BLaER1 (cell line): ENCODE data around the gene TMEM97.
"Not testable (repeated sequence)": the region's sequence is repeated elsewhere in the genome, so short reads cannot be mapped to it uniquely, and the experiment has no call there.

Experiments used
- H3K27ac ChIP-seq: shearing (Covaris generic); formaldehyde crosslinking; 2 replicates; pipeline ENCODE4 v1.8.1; 2022
- H3K27me3 ChIP-seq: shearing (Covaris generic); formaldehyde crosslinking; 2 replicates; pipeline ENCODE4 v1.8.1; 2022
- H3K36me3 ChIP-seq: shearing (Covaris generic); formaldehyde crosslinking; 2 replicates; pipeline ENCODE4 v1.8.1; 2022
- H3K4me1 ChIP-seq: shearing (Covaris generic); formaldehyde crosslinking; 2 replicates; pipeline ENCODE4 v1.8.1; 2022
- H3K4me2 ChIP-seq: shearing (Covaris generic); formaldehyde crosslinking; 2 replicates; pipeline ENCODE4 v1.8.1; 2022
- H3K4me3 ChIP-seq: shearing (Covaris generic); formaldehyde crosslinking; 2 replicates; pipeline ENCODE4 v1.8.1; 2022
- H3K9ac ChIP-seq: shearing (Covaris generic); formaldehyde crosslinking; 2 replicates; pipeline ENCODE4 v1.8.1; 2022
- H3K9me3 ChIP-seq: shearing (Covaris generic); formaldehyde crosslinking; 2 replicates; pipeline ENCODE4 v1.8.1; 2022
- H4K20me1 ChIP-seq: shearing (Covaris generic); formaldehyde crosslinking; 2 replicates; pipeline ENCODE4 v1.8.1; 2022
- Cebpa-rat ChIP-seq: shearing (Covaris generic); IDR thresholded peaks from 2 replicates; pipeline ENCODE4 v1.8.1; 2022

The TMEM97 gene

GRCh38 chr17:28282596-28282995 lies 36.4 kb upstream of the TMEM97 start:
- no peak for TF ChIP-seq Cebpa-rat
- Histone ChIP-seq H3K4me2 (no peak overlapping the region), H4K20me1 (no peaks in the 10 kb centered on the region; the same call in 1 of the 2 replicates), H3K36me3 (no peaks in the 10 kb centered on the region), H3K4me3 (no peak overlapping the region), H3K9ac (no peak overlapping the region), H3K27me3 (peaks cover 27% of the 10 kb centered on the region), H3K9me3 (no peaks in the 10 kb centered on the region), H3K27ac (no peak overlapping the region), H3K4me1 (peaks cover 13% of the 10 kb centered on the region)

- H4K20me1 ChIP-seq, result no peaks in the 10 kb centered on the region
- no peak overlapping the region for H3K4me3 ChIP-seq
- no peak for TF ChIP-seq Cebpa-rat
- H3K36me3 ChIP-seq, result no peaks in the 10 kb centered on the region
- H3K4me2 ChIP-seq, result no peak overlapping the region
- H3K9me3 ChIP-seq, result no peaks in the 10 kb centered on the region
- H3K27me3 ChIP-seq, result peaks cover 7% of the 10 kb centered on the region
- H3K9ac ChIP-seq, result no peak overlapping the region
- no peaks in the 10 kb centered on the region for H3K4me1 ChIP-seq
- no peak overlapping the region for H3K27ac ChIP-seq
These were observed 33.0 kb upstream of the TMEM97 start for GRCh38 chr17:28285965-28286364.

GRCh38 chr17:28290703-28291102 lies 28.3 kb upstream of the TMEM97 start:
- H3K4me2 ChIP-seq, result no peak overlapping the region
- H3K27me3 ChIP-seq, result no peaks in the 10 kb centered on the region
- no peaks in the 10 kb centered on the region for H4K20me1 ChIP-seq
- H3K4me3 ChIP-seq, result no peak overlapping the region
- no peaks in the 10 kb centered on the region for H3K36me3 ChIP-seq
- H3K27ac ChIP-seq, result no peak overlapping the region
- H3K9me3 ChIP-seq, result no peaks in the 10 kb centered on the region
- no peak for TF ChIP-seq Cebpa-rat
- no peak overlapping the region for H3K9ac ChIP-seq
- H3K4me1 ChIP-seq, result no peaks in the 10 kb centered on the region

DNA sequence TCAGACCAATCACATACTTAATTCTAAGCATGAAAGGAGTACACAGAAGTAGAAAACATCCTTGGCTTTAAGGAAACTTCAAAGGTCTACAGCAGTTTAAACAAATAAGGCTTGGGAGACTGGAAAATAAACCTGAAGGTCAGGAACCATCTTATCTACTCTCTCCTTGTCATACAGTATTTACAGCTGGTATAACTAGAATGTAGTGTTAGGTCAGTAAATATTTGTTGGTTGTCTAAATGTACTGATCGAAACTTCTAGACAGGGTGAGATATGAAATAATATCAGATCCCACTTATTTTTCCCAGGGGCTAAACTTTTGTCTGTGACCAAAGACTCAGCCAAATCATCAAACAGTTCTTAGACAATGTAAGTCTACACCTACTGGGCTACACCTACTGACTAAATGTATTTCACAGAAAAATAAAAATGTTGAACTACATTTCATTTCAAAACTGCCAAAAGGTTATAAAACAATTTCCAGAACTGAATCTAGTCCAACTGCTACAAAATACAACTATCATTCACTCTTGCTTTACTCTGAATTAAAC lies 27.1 kb upstream of the TMEM97 start:
- TF ChIP-seq Cebpa-rat, result no peak
- Histone ChIP-seq H3K4me3 (no peak overlapping the region), H3K27ac (no peak overlapping the region), H3K36me3 (no peaks in the 10 kb centered on the region), H3K4me2 (no peak overlapping the region), H3K9ac (no peak overlapping the region), H3K9me3 (no peaks in the 10 kb centered on the region), H3K4me1 (no peaks in the 10 kb centered on the region), H4K20me1 (no peaks in the 10 kb centered on the region), H3K27me3 (no peaks in the 10 kb centered on the region)

- H3K36me3 ChIP-seq, H3K4me1 ChIP-seq, H3K9me3 ChIP-seq: not testable (repeated sequence)
These were observed 26.1 kb upstream of the TMEM97 start for GRCh38 chr17:28292878-28293277.

DNA sequence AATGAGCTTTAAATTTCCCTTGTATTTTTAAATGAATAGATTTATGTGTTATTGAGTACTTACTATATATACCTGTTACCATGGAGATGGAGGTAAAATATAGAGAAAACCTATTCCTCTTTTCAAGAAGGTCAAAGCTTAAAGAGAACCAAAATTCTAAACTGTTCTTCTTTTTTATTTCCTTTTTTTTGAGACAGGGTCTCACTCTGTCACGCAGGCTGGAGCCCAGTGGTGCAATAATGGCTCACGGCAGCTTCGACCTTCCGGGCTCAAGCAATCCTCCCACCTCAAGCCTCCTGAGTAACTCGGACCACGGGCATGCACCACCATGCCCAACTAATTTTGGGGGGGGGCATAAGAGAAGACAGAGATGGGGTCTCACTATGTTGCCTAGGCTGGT lies 25.0 kb upstream of the TMEM97 start:
- Histone ChIP-seq H4K20me1 (no peaks in the 10 kb centered on the region), H3K27ac (no peak overlapping the region), H3K9ac (no peak overlapping the region), H3K36me3 (no peaks in the 10 kb centered on the region), H3K4me1 (no peaks in the 10 kb centered on the region), H3K4me3 (no peak overlapping the region), H3K27me3 (no peaks in the 10 kb centered on the region), H3K4me2 (no peak overlapping the region), H3K9me3 (no peaks in the 10 kb centered on the region)
- no peak for TF ChIP-seq Cebpa-rat

More at GRCh38 chr17:28292878-28293277, 26.1 kb upstream of the TMEM97 start:
- H4K20me1 ChIP-seq, H3K27me3 ChIP-seq, H3K9ac ChIP-seq, H3K27ac ChIP-seq, H3K4me2 ChIP-seq, H3K4me3 ChIP-seq: not testable (repeated sequence)

DNA sequence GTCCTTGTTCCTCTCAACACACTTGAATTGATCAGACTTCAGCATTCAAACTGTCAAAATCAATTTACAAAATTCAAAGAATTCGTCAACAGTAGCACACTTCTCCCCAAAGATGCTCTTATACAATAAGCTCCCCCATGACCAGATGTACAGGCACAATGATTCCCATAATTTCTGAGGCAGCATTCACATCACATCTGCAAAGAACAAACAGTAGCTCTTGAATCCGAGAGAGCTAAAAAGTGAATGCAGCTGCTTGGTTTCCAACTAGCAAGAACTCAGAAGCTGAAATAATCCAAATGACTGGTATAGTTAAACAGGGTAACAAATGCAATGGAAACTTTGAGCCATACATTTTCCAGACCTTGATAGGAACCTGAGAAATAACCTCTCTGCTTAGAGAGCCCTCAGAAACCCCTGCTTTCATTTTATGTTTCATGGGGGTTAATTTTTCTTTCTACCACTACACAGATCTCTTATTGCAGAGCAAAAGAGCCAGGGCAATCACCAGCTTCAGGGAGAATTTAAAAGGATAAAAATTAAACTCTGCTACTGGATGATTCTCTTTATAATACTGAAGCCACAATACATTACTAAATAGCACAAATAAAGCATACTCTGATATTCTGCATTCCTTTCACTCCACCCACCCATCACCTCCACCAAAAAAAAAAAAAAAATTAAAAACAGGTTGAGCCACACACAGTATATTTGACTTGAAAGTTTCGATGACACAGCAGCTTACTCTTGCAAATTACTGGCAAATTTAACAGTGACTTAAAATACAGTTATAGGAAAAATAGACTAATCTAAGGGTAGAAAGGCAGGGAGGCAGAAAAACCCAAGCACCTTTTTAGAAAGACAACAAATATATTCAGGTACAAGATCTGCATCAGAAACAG lies 23.1 kb upstream of the TMEM97 start:
- TF ChIP-seq Cebpa-rat, result no peak

GRCh38 chr17:28298449-28298848 lies 20.6 kb upstream of the TMEM97 start:
- peaks cover 8% of the 10 kb centered on the region for H3K4me1 ChIP-seq
- H3K27me3 ChIP-seq, result no peaks in the 10 kb centered on the region
- no peaks in the 10 kb centered on the region for H3K9me3 ChIP-seq
- H3K36me3 ChIP-seq, result no peaks in the 10 kb centered on the region
- no peak overlapping the region for H3K4me3 ChIP-seq
- TF ChIP-seq Cebpa-rat, result no peak
- H3K27ac ChIP-seq, result no peak overlapping the region
- H3K4me2 ChIP-seq, result no peak overlapping the region
- H4K20me1 ChIP-seq, result no peaks in the 10 kb centered on the region
- no peak overlapping the region for H3K9ac ChIP-seq

More for the DNA sequence above, 23.1 kb upstream of the TMEM97 start:
- H4K20me1 ChIP-seq, result no peaks in the 10 kb centered on the region
- no peak overlapping the region for H3K27ac ChIP-seq
- H3K4me1 ChIP-seq, result peaks cover 8% of the 10 kb centered on the region
- H3K36me3 ChIP-seq, result no peaks in the 10 kb centered on the region
- H3K27me3 ChIP-seq, result no peaks in the 10 kb centered on the region
- no peak overlapping the region for H3K4me2 ChIP-seq
- H3K9ac ChIP-seq, result no peak overlapping the region
- H3K9me3 ChIP-seq, result no peaks in the 10 kb centered on the region
- no peak overlapping the region for H3K4me3 ChIP-seq

DNA sequence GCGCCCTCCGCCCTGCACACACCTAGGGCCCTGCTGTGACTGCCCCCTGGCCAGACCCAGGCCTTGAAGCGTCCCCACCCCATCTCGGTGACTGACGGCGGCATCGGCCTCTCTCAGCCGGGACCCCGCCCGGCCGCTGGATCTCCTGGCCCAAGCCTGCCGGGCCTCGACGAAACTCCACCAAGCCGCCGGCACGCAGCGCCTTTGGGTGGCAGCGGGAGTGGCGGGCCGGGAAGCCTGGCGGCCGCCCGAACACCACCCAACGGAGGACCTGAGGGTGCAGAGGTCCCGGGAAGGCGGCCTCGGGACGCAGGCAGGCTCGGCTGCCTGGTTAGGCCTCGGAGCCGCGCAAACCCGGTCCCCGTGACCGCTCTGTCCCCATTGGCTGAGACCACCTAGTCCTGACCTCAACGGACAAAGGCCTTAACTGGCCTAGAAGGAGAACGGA lies 12.0 kb upstream of the TMEM97 start:
- Histone ChIP-seq H3K4me2 (no peak overlapping the region), H3K4me3 (no peak overlapping the region)
- no peak for TF ChIP-seq Cebpa-rat

GRCh38 chr17:28313841-28314240 lies 5.2 kb upstream of the TMEM97 start:
- no peak for TF ChIP-seq Cebpa-rat
- no peak overlapping the region for H3K9ac ChIP-seq
- H3K9me3 ChIP-seq, result no peaks in the 10 kb centered on the region
- H4K20me1 ChIP-seq, result no peaks in the 10 kb centered on the region
- no peak overlapping the region for H3K4me3 ChIP-seq
- no peaks in the 10 kb centered on the region for H3K36me3 ChIP-seq
- no peak overlapping the region for H3K4me2 ChIP-seq
- no peaks in the 10 kb centered on the region for H3K27me3 ChIP-seq
- no peak overlapping the region for H3K27ac ChIP-seq
- peaks cover 13% of the 10 kb centered on the region for H3K4me1 ChIP-seq

More for the DNA sequence above, 12.0 kb upstream of the TMEM97 start:
- Histone ChIP-seq H3K9me3 (no peaks in the 10 kb centered on the region), H3K9ac (no peak overlapping the region), H3K27ac (no peak overlapping the region), H3K4me1 (no peaks in the 10 kb centered on the region), H4K20me1 (no peaks in the 10 kb centered on the region), H3K36me3 (no peaks in the 10 kb centered on the region), H3K27me3 (no peaks in the 10 kb centered on the region)
